BE2C (cell line): ENCODE measurements around the gene SLC9A8.
A peak's percentile ranks its signal among the peaks of the same experiment; 100 is the strongest.

Source experiments
- DNase-seq: peaks from one replicate; pipeline ENCODE4 v3.0.0-alpha.2; 2020
- H3K27me3 ChIP-seq: fragments of 250-450 bp; sonication (Bioruptor Pico); 2 replicates; pipeline ENCODE4 v1.5.1; 2020; ENCODE audit warnings: mild to moderate bottlenecking
- H3K36me3 ChIP-seq: fragments of 250-450 bp; sonication (Bioruptor Pico); 2 replicates; pipeline ENCODE4 v1.5.1; 2020; ENCODE audit warnings: mild to moderate bottlenecking
- H3K4me1 ChIP-seq: fragments of 250-450 bp; sonication (Bioruptor Pico); 2 replicates; pipeline ENCODE4 v1.5.1; 2020
- H3K4me3 ChIP-seq: 2 replicates; pipeline ENCODE4 v1.5.1; 2011; ENCODE audit warnings: low read depth, low read length
- H3K9me3 ChIP-seq: fragments of 250-450 bp; sonication (Bioruptor Pico); 2 replicates; pipeline ENCODE4 v1.5.1; 2020
- TF ChIP-seq, protein P1 (sequence below): IDR thresholded peaks from 2 replicates; pipeline ENCODE4 v1.5.1; 2012; ENCODE audit warnings: mild to moderate bottlenecking, low read depth, low read length

SLC9A8 gene

GRCh38 chr20:49838546-49838945 lies 25.9 kb downstream of the SLC9A8 start:
- Histone ChIP-seq H3K4me1 (no peaks in the 10 kb centered on the region), H3K27me3 (no peaks in the 10 kb centered on the region), H3K36me3 (no peaks in the 10 kb centered on the region), H3K9me3 (no peaks in the 10 kb centered on the region), H3K4me3 (no peak overlapping the region)
- TF ChIP-seq, protein P1, sequence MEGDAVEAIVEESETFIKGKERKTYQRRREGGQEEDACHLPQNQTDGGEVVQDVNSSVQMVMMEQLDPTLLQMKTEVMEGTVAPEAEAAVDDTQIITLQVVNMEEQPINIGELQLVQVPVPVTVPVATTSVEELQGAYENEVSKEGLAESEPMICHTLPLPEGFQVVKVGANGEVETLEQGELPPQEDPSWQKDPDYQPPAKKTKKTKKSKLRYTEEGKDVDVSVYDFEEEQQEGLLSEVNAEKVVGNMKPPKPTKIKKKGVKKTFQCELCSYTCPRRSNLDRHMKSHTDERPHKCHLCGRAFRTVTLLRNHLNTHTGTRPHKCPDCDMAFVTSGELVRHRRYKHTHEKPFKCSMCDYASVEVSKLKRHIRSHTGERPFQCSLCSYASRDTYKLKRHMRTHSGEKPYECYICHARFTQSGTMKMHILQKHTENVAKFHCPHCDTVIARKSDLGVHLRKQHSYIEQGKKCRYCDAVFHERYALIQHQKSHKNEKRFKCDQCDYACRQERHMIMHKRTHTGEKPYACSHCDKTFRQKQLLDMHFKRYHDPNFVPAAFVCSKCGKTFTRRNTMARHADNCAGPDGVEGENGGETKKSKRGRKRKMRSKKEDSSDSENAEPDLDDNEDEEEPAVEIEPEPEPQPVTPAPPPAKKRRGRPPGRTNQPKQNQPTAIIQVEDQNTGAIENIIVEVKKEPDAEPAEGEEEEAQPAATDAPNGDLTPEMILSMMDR = no peak
- DNase-seq = no peak

GRCh38 chr20:49843139-49843538 lies 30.5 kb downstream of the SLC9A8 start:
- Histone ChIP-seq H3K27me3 (no peaks in the 10 kb centered on the region), H3K36me3 (peaks cover 2% of the 10 kb centered on the region; the same call in 1 of the 2 replicates), H3K4me1 (no peaks in the 10 kb centered on the region), H3K4me3 (no peak overlapping the region), H3K9me3 (no peaks in the 10 kb centered on the region)
- no peak for DNase-seq
- TF ChIP-seq, protein P1 = no peak

- Histone ChIP-seq H3K27me3 (no peaks in the 10 kb centered on the region), H3K4me3 (no peak overlapping the region), H3K9me3 (no peaks in the 10 kb centered on the region), H3K4me1 (no peaks in the 10 kb centered on the region), H3K36me3 (peaks cover 2% of the 10 kb centered on the region; the same call in 1 of the 2 replicates)
- TF ChIP-seq, protein P1 = no peak
- DNase-seq = no peak
Observed at GRCh38 chr20:49843770-49844380, 31.2 kb downstream of the SLC9A8 start.

DNA sequence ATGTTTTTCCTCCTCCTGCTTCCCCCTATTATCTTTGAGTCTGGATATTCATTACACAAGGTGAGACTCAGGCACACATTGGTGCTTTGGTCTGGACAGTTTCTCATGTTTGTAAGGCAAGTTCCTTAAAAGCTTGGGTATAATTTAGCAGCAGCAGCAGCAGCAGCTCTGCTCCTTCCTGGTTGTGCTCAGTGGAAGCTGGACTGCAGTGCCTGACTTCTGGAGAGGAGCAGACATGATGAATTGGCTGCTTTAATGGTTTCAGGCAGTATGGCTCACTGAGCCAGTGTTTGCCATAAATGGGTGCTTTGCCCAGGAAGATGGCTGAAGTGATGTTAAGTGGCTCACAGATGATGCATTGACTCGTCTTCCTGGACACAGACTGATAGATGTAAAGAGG lies 32.4 kb downstream of the SLC9A8 start:
- Histone ChIP-seq H3K4me1 (peaks cover 1% of the 10 kb centered on the region), H3K36me3 (peaks cover 2% of the 10 kb centered on the region; the same call in 1 of the 2 replicates), H3K9me3 (no peaks in the 10 kb centered on the region), H3K4me3 (no peak overlapping the region), H3K27me3 (no peaks in the 10 kb centered on the region)
- TF ChIP-seq, protein P1 = no peak
- DNase-seq = no peak

DNA sequence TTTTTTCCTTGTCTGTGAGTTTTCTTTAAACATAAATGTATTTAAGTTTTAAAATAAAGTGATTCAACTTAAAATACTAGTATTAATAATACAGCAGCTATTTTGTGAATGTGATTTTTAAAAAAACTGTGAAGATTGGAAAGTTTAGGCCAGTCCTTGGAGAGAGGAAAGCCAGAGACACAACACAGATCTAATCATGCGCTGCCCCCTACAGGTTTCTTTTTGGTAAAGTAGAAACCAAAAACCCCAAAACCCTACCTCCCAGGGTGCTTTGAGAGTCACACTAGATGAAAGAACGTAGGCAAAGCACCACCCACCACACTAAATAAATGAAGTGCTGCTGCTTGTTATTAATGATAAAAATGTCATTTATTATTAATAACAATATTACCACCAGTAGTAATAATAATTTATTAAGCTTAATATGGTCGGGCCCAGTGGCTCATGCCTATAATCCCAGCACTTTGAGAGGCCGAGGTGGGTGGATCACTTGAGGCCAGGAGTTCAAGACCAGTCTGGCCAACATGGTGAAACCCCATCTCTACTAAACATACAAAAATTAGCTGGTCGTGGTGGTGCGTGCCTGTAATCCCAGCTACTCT lies 33.7 kb downstream of the SLC9A8 start:
- DNase-seq = peak; percentile 73

More for the DNA sequence above, 33.7 kb downstream of the SLC9A8 start:
- H3K4me1 ChIP-seq = peaks cover 11% of the 10 kb centered on the region
- H3K9me3 ChIP-seq = no peaks in the 10 kb centered on the region
- TF ChIP-seq, protein P1 = peak; percentile 82
- H3K27me3 ChIP-seq = no peaks in the 10 kb centered on the region
- H3K4me3 ChIP-seq = no peak overlapping the region
- peaks cover 2% of the 10 kb centered on the region; the same call in 1 of the 2 replicates for H3K36me3 ChIP-seq
